Smooth muscle cell (in vitro differentiated cells): ENCODE results near the gene PNKP. TPM values are rescaled to one million over a fixed set of nuclear protein-coding genes. Genes with fewer than 3 reads are reported as not detected.

Experiments used
- DNase-seq: peaks from one replicate; lab custom pipeline; 2025; ENCODE audit not compliant: unreplicated experiment; lab: John Stamatoyannopoulos, UW
- H2AFZ ChIP-seq: fragments of 200-600 bp; sonication (generic); 2 replicates; pipeline ENCODE4 v1.6.0; 2016; ENCODE audit warnings: antibody characterized with exemption, low read depth, mild to moderate bottlenecking
- H3F3A ChIP-seq: fragments of 200-600 bp; sonication (generic); 2 replicates; pipeline ENCODE4 v1.6.0; 2017; ENCODE audit warnings: antibody characterized with exemption, low read depth
- H3K27ac ChIP-seq: fragments of 200-600 bp; sonication (generic); 2 replicates; pipeline ENCODE4 v1.5.1; 2016; ENCODE audit warnings: low read depth, mild to moderate bottlenecking
- H3K27me3 ChIP-seq: fragments of 200-600 bp; sonication (generic); 2 replicates; pipeline ENCODE4 v1.6.1; 2016; ENCODE audit warnings: low read depth, mild to moderate bottlenecking
- H3K36me3 ChIP-seq: fragments of 200-600 bp; sonication (generic); 2 replicates; pipeline ENCODE4 v1.5.1; 2016; ENCODE audit warnings: low read depth
- H3K4me1 ChIP-seq: fragments of 200-600 bp; sonication (generic); 2 replicates; pipeline ENCODE4 v1.5.1; 2016; ENCODE audit warnings: low read depth
- H3K4me2 ChIP-seq: fragments of 200-600 bp; sonication (generic); 2 replicates; pipeline ENCODE4 v1.6.0; 2016; ENCODE audit warnings: mild to moderate bottlenecking
- H3K4me3 ChIP-seq: fragments of 200-600 bp; sonication (generic); 2 replicates; pipeline ENCODE4 v1.5.1; 2016; ENCODE audit warnings: mild to moderate bottlenecking
- H3K79me2 ChIP-seq: fragments of 200-600 bp; sonication (generic); 2 replicates; pipeline ENCODE4 v1.6.0; 2016; ENCODE audit warnings: low read depth, mild to moderate bottlenecking
- H3K9ac ChIP-seq: fragments of 200-600 bp; sonication (generic); 2 replicates; pipeline ENCODE4 v1.6.0; 2016; ENCODE audit warnings: low read depth
- H3K9me3 ChIP-seq: fragments of 200-600 bp; sonication (generic); replicated peaks from 2 replicates; pipeline ENCODE4 v1.5.1; 2016; ENCODE audit warnings: low read depth
- H4K20me1 ChIP-seq: fragments of 200-600 bp; sonication (generic); 2 replicates; pipeline ENCODE4 v1.6.0; 2016; ENCODE audit warnings: low read depth
- CTCF ChIP-seq: fragments of 200-600 bp; sonication (generic); IDR thresholded peaks from 2 replicates; pipeline ENCODE4 v1.5.1; 2017; ENCODE audit warnings: borderline replicate concordance, mild to moderate bottlenecking, antibody characterized with exemption; ENCODE audit not compliant: insufficient read depth, poor library complexity, severe bottlenecking
- WGBS: methylation state at CpG from one replicate; pipeline ENCODE4 v1.1.7; 2016; ENCODE audit warnings: low lambda C conversion rate; 5-methylcytosine and 5-hydroxymethylcytosine counted together
- polyA plus RNA-seq: library from polyadenylated mRNA; unstranded; fragments of >200 nt; fragmentation: Nextera tagmentation; extraction: Ambion mirVana; gene quantifications from 2 replicates; pipeline ENCODE4 v1.2.1, GENCODE V29; 2016
- total RNA-seq: library from RNA; depleted of rRNA; stranded (reverse); fragments of >200 nt; gene quantifications from 2 replicates; pipeline ENCODE4 v1.2.3, GENCODE V29; 2014

PNKP gene
- total and polyA plus RNA-seq, 2 experiments from 2014 or later: 15.3 to 42.4 TPM

- 97% methylated on average over 5 of the region's 5 CpGs for WGBS
- Histone ChIP-seq H2AFZ (no peak overlapping the region), H3K4me3 (no peak overlapping the region)
Observed at GRCh38 chr19:49883094-49883493, 15.7 kb upstream of the PNKP start.

GRCh38 chr19:49882643-49883042 is 15.3 kb upstream of the PNKP start:
- H3K36me3 ChIP-seq: peaks cover 5% of the 10 kb centered on the region
- H3F3A ChIP-seq: peaks cover 3% of the 10 kb centered on the region
- H3K9me3 ChIP-seq: no peaks in the 10 kb centered on the region
- peaks cover 5% of the 10 kb centered on the region for H3K4me1 ChIP-seq
- peaks cover 5% of the 10 kb centered on the region for H4K20me1 ChIP-seq
- no peak overlapping the region for H3K4me2 ChIP-seq
- no peak overlapping the region for H3K9ac ChIP-seq
- TF ChIP-seq CTCF: no peak
- no peak for DNase-seq
- H2AFZ ChIP-seq: no peak overlapping the region
- H3K4me3 ChIP-seq: no peak overlapping the region
- 97% methylated on average over 14 of the region's 14 CpGs for WGBS
- H3K27ac ChIP-seq: no peak overlapping the region
- H3K79me2 ChIP-seq: no peaks in the 10 kb centered on the region
- no peaks in the 10 kb centered on the region for H3K27me3 ChIP-seq

More at GRCh38 chr19:49883094-49883493, 15.7 kb upstream of the PNKP start:
- Histone ChIP-seq H3K9me3 (no peaks in the 10 kb centered on the region), H3K4me2 (no peak overlapping the region), H4K20me1 (peaks cover 5% of the 10 kb centered on the region), H3K36me3 (peaks cover 5% of the 10 kb centered on the region), H3K27me3 (no peaks in the 10 kb centered on the region), H3K27ac (no peak overlapping the region), H3F3A (peaks cover under 1% of the 10 kb centered on the region), H3K4me1 (peaks cover 5% of the 10 kb centered on the region), H3K79me2 (no peaks in the 10 kb centered on the region), H3K9ac (no peak overlapping the region)
- no peak for TF ChIP-seq CTCF
- DNase-seq: no peak

- H3K4me3 ChIP-seq: no peak overlapping the region
Observed at GRCh38 chr19:49881672-49882394, 14.5 kb upstream of the PNKP start.

More at GRCh38 chr19:49881672-49882394, 14.5 kb upstream of the PNKP start:
- 95% methylated on average over 31 of the region's 31 CpGs for WGBS
- H3K4me1 ChIP-seq: peaks cover 5% of the 10 kb centered on the region
- no peak for DNase-seq
- H3K9ac ChIP-seq: no peak overlapping the region
- H4K20me1 ChIP-seq: peaks cover 5% of the 10 kb centered on the region
- H3K9me3 ChIP-seq: no peaks in the 10 kb centered on the region
- no peak overlapping the region for H3K4me2 ChIP-seq
- peaks cover 5% of the 10 kb centered on the region for H3K36me3 ChIP-seq
- no peaks in the 10 kb centered on the region for H3K79me2 ChIP-seq
- TF ChIP-seq CTCF: no peak
- no peaks in the 10 kb centered on the region for H3K27me3 ChIP-seq
- peaks cover 3% of the 10 kb centered on the region for H3F3A ChIP-seq
- H3K27ac ChIP-seq: no peak overlapping the region
- H2AFZ ChIP-seq: no peak overlapping the region
